ENCODE measurements around the gene APBB1.

APBB1 gene

DNA sequence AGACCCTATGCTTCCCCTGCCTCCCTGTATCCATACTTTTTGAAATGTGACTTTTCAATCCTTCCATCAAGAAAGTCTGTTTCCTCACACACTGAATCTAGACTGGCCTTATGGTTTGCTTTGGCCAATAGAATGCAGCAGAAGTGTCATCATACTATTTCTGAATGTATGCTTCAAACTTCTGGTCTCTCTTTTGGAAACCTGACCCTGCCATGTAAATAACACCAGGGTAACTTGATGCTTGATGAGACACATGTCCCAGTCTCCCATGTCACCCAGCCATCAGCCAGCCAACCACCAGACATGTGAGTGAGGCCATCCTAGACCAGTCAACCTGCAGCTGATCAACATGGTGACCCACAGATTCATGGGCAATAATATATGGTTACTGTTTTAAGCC lies 68.9 kb downstream of the APBB1 start:
- no peak for DNase-seq

DNA sequence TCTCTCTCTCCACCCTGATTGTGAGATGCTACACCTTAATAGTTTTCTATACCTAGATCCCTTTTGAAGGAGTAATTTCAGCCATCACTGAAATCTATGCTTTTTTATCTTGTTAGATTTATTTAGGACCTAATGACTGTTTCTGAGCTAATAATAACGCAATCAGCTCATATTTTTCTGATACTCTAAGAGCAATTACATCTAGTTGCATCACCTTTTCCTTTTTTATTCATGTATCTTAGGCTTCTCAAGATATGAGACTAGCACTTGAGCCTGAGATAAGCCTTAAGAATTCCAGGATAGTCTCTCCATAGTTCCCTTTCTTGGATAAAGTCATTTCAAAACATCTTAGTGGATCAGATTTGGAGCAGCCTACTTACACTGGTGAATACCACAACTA lies 73.5 kb downstream of the APBB1 start:
- DNase-seq: no peak
